GM19240 (cell line): ENCODE measurements around the gene PHTF2.
"Not testable (repeated sequence)": the region's sequence is repeated elsewhere in the genome, so short reads cannot be mapped to it uniquely, and the experiment has no call there.

Experiments used
- DNase-seq: peaks from one replicate; pipeline ENCODE4 v3.0.0; 2011; ENCODE audit warnings: low spot score; ENCODE audit not compliant: insufficient read length

Gene PHTF2

DNA sequence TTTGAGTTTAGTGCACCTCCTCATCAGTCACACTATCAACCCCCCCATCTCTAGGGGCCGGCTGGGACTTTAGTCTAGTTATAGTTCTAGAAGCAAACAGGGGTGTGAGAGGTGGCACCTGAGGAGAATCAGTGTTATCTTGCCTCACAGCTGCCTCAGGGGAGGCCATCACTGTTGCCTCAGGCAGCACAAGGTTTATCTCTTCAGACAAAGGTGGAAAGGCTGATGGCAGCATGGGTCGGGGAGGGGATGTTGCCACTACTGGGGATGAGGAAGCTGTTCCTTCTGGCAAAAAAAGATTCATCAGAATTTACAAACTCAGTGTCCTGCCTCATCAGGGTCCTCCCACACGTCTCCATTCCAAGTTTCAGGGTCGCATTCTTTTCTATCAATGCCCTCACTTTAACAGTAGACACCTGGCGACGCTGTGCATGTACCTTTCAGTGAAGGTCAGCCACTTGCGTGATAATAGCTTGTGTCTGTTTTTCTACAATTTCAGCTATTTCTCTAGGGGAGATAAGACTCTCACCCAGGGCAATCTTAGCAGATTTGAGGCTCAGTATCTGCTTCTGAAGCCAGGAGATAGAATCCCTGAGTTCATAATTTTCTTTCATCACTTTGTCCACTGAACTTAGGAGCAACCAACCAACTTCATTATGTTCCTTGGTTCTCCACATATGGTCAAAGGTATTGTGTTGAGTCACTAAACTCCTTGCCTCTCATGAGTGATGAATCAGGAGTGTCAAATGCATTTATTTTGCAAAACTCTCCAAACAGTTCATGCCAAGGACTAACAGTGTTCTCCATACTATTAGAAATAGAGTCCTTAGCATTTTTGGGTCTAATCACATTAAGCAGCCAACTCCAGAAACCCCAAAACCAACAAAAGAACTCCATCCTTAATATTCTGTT is 75.1 kb downstream of the PHTF2 start:
- DNase-seq = not testable (repeated sequence)

DNA sequence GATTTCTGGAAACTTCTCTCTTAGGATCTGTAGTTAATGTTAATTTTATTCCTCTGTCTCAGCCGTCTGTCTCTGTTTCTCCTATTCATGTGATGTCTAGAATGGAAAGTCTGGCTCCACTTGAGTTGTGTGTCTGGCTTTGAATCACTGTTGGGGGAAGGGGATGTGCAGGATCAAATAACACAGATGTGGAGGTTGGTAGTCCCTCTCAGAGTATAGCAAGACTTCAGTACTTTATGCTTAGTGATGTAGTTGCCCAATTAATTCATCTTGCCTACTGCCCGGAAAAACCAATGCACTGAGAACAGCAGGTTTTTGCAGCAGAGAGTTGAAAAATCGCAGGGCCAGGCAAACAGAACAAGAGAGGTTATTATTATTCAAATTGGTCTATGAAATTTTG is 79.2 kb downstream of the PHTF2 start:
- DNase-seq = no peak

DNA sequence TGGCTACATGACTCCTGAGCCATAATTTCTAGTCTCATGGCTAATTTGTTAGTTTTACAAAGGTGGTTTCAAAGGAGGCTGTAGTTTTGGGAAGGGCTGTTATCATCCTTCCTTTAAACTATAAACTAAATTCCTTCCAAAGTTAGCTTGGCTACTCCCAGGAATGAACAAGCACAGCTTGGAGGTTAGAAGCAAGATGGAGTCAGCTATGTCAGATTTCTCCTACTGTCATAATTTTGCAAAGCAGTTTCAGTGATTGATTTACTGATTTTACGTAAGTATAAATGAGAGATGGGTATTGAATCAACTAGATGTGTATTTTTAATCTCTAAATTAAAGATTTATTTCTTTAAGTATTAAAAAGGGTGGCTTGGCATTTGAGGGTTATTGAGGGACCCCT is 79.9 kb downstream of the PHTF2 start:
- DNase-seq = no peak

DNA sequence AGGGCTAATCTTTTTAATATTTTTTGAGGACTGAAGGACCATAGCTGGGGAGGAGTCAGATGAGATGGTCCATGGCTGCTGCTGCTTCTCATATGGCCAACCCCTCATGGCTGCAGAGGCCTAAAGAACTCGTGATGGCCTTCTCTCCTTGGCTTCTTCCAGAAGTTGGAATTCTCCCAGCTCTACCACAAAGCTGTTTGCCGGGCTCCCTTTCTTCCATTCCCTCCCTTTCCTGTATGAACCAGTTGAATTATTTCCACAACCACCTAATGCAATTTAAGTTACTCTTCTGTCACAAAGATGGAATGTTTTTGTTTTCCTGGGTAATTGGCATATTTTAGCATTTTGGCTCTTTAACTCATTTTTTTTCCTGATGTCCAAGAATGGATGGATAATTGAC is 80.7 kb downstream of the PHTF2 start:
- no peak for DNase-seq

DNA sequence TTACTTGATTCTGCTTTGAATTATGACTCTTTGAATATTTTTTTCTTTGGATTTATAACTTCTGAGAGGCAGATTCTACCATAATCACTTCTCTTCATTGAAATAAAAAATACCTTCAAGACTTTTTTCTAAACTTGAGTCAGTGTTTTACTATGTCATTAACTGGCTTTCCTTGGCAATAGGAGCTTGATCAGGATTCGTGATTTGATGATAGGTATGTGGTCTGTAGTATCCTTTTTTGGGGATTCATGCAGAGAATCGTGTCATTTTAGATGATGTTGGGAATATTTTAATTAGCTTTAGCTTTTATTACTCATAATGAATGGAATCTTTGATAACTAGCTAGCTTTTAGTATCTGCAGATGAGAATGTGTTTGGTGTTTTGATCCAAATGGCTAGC is 83.3 kb downstream of the PHTF2 start:
- no peak for DNase-seq

DNA sequence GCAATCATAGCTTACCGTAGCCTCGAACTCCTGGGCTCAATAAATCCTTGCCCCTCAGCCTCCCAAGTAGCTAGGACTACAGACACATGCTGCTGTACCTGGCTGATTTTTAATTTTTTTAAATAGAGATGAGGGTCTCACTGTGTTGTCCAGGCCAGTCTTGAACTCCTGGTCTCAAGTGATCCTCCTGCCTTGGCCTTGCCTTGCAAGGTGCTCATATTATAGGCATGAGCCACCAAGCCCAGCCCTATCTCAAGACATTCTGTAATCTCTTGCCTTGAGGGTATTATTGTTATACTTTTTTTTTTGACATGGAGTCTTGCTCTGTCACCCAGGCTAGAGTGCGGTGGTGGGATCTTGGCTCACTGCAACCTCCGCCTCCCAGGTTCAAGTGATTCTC is 86.6 kb downstream of the PHTF2 start:
- DNase-seq = no peak

DNA sequence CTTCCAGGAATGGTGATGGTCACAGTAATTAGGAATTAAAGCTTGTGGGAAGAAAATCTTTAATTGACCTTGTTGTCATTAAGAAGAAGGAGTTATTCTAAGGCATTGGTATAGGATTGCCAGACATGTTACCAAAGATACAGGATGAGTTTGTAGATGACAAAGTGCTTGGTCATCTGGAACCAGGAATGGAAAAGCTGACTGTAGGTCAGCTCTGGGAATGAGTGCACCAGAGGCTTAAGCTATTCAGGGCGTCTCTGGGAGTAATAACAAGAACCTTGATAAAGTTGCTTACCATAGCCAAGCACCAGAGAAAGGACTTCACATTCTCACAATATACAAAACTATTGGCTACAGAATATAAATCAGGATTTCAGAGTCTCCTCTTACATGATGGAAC is 89.0 kb downstream of the PHTF2 start:
- DNase-seq = no peak

DNA sequence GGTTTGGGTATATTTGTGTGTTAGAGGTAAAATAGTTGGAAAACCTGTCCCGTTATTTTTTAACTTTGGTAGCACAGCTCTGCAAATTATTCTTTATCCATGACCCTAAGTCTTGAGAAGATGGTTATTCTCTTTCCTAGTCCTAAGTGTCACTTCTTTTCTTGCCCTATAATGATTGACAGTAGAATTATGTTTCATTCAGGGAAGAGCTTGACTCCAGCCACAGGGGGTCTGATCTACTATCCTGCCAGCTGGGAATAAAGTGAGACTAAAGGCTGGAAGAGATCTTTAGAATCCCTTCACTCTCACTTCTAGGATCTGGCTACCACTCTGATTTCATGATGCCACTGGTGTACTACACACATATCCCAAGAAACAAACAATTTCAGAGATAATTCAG is 90.4 kb downstream of the PHTF2 start:
- no peak for DNase-seq

DNA sequence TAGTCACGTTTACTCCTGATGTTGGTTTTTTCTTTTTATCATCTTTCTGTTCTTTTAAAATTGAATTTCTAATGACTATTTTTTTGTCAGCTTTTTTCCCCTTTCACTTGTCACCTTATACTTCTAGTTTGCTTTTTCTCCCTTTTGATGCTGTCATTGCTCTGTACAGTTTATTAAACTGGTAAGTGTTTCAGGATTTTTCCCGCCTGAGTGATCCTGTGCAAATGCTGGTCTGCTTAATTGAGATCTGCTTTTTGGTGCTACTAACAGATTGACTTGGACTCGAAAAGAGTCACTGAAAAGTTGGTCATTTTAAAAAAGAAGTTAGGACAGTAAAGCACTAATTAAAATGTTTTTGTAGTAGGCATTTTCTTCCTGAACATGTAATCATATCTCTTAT is 95.2 kb downstream of the PHTF2 start:
- DNase-seq = no peak

DNA sequence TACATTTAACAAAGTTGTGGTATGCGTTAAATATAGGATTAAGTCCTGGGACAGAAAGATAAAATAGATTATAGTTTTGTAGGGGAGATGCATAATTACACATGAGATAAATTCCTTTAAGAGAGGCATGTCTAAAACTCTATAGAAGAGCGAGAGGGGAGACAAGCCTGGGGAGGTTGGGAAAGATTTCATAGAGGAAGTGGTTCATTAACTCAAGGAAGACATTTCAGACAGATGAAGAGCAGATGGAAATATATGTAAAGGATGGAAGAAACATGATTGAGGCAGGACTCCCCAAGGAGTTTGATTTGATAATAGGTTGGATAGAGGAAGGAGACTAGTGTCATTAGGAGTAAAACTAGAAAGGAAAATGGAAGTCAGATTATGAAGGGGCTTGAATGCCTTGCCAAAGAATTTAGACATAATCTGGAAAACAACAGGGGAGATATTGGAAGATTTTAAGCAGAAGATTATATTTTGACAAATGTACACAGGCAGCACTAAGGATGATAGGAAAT is 96.1 kb downstream of the PHTF2 start:
- DNase-seq = no peak

DNA sequence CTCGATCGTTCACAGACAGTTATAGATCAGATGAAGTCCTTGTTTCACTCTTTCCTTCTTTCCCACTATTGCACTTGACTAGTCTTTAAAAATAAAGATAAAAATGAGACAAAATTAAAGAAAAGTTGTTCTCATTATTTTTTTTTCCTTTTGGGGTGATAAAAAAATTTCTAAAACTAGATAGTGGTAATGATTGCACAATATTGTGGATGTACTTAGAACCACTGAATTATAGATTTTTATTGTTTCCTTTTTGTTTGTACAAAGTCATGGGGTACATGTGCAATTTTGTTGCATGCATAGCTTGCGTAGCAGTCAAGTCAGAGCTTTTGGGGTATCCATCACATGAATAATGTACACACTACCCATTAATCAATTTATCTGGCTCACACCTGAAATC is 97.3 kb downstream of the PHTF2 start:
- DNase-seq = no peak

DNA sequence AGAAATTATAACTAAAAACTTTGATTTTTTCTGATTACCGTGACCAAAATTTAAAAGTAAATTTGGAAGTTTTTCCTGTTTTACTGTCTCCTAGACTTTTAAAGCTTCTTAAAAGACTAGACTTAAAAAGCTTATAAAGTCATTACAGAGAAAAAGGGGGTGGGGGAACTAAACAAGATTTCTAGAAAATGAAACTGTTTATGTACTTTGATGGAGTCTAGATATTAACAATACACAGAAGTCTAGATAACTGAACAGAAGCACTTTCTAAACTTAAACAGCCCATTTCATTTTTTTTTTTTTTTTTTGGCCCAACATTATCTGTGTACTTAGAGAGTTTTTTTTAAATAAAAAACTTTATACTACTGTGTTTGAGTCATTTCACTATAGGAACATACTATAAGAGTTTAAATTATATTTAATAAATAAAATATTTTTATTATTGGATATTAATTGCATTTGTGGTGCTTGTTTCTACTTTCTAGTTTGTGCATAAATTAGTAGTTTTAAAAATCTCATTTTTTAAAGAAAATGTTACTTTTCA is 98.5 kb downstream of the PHTF2 start:
- no peak for DNase-seq

DNA sequence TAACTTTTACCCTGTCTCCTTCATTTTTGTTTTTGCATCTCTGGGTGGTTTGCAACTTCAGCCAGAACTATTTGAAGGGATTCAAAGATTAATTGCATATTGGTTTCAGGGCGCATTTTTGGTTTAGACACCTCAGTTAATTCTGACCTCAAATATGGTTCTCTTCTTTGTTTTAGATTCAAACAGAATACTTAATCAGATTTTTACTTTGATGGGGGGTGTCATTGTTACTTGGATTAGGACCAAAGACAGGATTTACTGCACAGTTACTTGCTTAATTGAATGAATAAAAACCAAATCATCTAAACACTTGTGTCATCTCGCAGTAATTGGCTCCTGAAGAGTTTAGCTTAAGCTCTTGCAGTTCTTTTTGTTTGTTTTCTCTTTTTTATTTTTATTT is 100.9 kb downstream of the PHTF2 start:
- no peak for DNase-seq

DNA sequence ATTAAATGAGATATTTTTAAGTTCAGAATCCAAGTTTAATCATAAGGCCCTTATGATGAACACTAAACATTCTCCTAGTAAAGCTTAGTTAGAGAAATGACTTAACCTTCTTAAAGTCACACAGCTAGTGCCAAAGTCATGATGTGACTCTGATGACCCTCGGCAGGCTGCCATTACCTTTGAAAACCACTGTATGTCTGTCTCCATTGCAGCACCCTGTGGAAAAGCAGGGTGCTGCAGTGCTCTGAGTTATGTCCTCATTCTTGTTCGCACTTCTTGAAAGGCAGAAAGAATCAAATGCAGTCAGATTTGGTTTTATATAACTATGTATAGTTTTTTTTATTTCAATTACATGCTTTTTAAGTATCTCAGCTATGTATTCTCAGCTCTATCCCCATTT is 105.0 kb downstream of the PHTF2 start:
- DNase-seq = no peak

DNA sequence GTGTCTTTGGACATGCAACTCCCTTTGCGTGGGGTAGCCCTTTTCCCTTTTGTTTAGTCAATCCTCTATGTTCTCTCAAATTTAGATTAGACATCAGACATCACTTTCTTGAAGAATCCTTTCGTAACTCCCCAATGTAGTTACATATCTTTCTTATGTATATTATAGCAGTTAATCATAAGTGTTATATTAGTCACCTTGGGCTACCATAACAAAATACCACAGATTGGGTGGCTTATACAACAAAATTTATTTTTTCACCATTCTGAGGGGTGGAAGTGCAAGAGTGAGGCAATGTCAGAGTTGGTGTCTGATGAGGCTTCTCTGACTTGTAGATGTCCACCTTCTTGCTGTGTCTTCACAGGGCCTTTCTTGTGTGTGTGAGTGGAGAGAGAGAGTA is 105.7 kb downstream of the PHTF2 start:
- DNase-seq = no peak

DNA sequence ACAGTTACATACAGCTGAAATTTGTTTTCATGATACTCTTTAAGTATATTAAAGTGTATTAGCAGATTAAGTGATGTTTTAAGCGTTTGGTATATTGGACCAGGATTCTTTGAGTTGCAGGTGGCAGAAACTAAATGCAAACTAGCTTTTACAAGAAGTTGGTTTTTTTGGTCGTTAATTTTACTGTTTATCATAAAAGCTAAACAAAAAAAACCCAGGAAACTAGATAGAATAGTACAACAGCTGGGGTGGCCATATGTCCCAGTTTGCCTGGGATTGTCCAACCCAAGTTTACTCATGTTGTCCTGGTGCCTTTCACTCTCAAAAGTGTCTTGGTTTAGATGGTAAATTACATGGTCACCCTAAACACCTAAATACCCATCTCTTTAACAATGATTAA is 108.7 kb downstream of the PHTF2 start:
- DNase-seq = no peak

DNA sequence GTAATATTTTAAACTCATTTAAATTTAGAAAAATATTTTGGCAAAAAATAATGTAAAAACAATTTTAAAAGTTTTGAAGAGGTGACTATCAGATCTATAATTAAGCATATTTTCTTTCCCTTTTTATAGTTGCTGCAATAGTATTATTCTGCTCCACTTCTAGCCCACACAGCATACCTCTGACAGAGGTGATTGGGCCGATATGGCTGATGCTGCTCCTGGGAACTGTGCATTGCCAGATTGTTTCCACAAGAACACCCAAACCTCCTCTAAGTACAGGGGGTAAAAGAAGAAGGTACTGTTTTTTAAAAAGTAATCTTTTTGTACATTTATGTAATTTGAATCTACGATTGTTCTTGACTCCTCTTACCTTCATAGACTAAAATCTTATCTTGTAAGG is 110.1 kb downstream of the PHTF2 start:
- no peak for DNase-seq

DNA sequence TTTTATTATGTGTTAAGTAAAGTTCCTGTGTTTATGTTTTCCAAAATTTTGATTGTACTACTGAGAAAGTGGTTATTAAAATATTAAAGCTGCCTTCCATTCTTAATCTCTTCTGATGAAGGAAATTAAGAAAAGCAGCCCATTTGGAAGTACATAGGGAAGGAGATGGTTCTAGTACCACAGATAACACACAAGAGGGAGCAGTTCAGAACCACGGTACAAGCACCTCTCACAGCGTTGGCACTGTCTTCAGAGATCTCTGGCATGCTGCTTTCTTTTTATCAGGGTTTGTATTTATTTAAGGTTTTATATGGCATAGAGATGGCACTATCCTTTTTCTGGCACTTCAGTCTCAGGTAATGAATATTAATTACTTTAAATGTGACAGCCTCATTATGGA is 111.6 kb downstream of the PHTF2 start:
- no peak for DNase-seq

DNA sequence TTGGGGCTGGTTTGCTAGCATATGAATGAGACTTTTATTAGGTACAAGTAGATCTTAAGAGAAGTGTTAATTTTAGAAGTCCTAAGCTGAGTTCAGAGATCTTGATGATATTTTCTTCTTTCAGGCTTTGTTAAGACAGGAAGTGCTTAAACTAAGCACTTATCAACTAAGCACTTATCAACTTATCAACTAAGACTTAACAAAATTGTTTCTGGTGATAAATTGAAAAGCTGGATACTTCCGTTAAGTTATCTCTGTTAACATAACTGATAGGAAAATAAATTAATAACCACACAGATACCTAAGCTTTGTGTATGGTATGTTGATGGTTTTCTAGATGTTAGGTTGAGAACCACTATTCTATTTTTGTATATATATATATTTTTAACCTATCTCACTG is 113.7 kb downstream of the PHTF2 start:
- DNase-seq = no peak

DNA sequence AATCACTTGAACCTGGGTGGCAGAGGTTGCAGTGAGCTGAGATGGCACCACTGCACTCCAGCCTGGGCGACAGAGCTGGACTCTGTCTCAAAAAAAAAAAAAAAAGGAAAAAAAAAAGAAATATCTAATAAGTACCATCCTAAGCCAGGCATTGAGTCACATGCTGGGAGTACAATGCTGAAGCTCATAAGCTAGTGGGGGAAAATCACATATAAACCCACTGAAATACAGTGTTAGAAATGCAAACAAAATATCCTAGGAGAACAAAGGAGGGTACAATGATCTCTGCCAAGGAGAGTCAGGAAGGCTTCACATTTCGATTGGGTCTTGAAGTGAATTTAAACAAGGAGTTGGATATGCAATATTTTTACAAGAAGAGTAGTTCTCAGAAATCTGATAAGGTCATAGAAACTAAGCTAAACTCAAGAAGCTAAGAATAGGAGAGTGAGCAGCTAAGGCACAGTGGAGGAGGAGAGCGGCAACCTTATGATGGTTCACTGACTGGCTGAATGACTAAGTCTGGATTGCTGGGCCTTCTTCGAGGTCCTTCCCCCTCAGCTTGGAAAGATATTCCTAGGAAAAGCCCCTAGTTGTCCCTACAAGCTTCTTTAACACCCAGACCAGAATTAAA is 115.5 kb downstream of the PHTF2 start:
- no peak for DNase-seq

DNA sequence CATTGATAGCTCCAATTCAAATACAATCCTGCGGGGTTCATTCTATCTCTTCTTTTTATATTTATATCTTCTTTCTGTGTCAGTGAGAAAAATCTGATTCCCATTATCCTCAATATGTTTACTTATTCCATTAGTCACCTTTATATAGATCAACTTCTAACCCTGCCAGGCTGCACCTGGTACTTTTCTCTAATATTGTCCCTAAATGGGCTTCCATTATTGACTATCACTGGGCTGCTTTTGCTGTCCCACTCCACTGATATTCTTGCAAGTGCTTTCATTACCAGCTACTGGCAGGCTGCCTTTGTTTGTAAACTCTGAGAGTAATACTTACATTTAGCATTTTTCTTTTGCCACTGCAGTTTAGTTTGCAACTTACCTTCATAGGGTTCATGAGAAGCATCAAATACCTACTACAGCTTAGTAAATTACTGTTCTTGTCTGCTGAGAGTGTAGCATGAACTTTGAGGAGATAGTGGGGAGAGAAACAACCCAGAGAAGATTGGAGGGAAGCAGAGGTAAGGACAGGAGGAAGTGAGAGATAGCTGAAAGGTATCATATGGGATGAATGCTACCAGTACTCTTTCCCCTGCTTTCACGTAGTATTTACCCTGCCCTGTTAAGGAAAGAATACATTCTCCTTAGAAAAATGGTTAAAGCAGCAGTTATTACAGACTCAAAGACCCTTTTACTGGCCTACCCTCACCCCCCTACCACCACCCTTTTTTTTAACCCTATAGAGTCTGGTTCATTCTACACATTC is 119.1 kb downstream of the PHTF2 start:
- DNase-seq = no peak

DNA sequence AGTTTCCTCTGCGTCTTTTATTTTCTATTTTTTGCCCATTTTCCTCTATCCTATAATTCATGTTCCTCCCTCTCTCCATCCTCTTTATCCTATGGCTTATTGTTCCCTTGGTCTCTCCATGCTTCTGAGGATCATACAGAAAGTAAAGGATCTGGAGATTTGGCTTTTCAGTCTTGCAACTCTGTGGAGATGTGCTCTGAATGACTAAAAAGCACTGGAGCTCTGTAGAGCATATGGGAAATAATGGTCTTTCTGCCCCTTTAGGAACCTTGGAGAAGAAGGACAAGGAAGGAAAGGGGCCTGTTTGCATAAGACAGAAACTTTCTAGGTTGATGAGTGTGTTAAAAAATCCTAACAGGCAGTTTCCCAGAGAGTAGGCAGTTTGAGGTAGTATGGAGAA is 120.1 kb downstream of the PHTF2 start:
- no peak for DNase-seq
